ENCODE measurements around the gene GADL1.
A peak's percentile ranks its signal among the peaks of the same experiment; 100 is the strongest.

GADL1 gene

DNA sequence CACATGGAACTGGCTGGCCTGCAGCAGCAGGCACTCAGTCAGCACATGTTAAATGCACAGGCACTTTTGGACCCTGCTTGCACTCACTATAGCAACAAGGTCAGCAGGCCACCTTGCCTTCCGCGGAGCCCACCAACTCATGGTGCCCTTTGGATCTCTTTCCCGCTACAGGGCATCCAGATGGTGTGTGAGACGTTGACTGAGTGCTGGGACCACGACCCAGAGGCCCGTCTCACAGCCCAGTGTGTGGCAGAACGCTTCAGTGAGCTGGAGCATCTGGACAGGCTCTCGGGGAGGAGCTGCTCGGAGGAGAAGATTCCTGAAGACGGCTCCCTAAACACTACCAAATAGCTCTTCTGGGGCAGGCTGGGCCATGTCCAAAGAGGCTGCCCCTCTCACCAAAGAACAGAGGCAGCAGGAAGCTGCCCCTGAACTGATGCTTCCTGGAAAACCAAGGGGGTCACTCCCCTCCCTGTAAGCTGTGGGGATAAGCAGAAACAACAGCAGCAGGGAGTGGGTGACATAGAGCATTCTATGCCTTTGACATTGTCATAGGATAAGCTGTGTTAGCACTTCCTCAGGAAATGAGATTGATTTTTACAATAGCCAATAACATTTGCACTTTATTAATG lies 203.1 kb downstream of the GADL1 start:
- peak; percentile 5 for DNase-seq

DNA sequence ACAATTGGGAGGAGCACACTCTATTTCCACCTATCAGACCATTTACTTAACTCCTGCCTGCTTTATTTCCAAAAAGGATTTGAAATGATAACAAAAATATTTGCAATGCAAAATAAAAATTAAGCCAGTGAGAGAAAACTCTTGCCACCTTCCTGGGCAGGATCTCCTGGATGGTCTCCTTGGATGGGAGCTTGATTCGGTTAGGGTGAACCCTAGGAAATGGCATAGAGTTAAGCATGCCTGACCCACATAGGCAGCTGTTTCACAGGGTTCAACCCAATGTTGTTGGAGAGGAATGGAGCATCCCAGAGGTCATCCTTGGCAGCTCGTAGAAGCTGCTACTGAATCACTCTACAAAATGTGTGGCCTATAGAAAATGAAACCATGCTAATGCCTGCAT lies 204.3 kb downstream of the GADL1 start:
- DNase-seq: no peak

DNA sequence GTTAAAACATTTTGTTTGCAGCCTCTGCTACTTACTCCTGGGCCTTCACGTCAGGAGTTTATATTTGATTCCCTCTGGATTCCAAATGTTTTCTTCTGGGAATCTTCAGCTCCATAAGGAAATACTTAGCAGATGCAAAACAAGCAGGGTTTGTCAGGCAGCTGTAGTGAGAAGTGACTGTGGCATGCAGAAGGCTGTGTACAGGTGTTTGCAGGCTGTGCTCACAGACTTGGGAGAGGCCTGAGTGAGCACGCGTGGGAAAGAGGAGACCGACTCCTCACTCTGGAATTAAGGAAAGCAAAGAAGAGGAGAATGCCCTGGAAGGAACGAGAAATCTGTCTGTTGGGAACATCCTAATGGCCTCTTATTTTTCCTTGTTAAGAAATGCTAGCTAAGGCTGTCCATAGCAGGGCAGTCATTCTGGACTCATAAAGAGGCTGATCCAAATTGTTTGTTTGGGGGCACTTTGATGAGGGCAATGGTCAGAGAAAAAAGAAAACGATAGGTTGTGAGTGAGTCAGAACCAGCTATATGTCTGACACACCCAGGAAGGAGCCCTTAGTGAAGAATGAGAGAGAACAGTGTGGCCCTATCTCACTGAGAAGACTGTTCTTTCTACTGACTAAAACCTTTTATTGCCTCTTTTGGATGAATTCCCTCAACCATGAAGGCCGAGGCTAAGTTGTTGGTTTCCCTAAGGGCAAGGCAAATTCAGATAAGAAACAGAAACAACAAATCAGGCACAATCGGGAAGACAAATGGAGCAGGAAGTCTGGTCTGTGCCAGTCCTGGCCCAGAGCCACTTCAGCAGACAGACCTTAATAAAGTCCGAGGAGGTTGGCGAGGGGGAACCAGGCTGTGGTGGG lies 205.5 kb downstream of the GADL1 start:
- no peak for DNase-seq

DNA sequence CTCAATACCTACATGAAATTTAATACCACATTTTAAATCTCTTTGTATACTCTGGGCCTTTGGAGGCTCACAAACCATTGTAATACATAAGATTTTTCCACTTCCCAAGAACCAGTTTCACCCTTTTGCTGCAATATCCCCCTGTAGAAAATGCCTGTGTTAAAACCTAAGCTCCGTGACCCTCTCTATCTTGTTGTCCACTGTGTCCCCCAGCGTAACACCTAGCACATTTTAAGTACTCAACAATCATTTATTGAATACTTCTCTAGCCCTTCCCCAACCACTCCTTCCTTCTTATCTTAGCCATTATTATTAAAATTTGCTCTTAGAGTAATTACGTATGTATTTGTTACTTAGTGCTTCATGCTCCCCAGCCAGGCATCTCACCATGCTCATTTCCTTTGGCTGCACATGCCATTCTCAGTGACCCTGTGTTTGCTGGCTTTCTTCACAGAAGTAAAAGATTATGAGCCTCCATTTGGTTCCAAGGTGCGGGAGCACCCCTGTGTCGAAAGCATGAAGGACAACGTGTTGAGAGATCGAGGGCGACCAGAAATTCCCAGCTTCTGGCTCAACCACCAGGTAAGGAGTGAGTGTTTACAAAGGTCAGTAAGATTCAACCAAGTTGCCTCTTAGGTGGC lies 206.4 kb downstream of the GADL1 start:
- DNase-seq: no peak

DNA sequence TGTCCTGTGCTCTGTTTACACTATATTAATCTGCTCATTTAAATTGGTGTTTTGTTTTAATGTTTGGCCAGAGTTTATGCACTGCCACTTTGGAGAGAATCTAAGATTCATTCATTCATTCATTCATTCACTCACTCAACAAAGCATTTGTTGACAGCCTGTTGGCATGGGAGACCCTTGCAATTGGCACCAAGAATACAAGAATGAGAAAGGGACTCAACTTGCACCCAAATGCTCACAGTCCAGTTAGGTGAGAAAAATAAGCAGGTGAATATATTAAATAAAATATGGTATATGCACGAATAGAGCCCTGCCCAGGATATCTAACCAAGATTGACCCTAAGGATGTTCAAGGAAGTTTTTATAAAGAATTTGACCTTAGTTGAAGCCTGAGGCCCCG lies 207.7 kb downstream of the GADL1 start:
- no peak for DNase-seq

DNA sequence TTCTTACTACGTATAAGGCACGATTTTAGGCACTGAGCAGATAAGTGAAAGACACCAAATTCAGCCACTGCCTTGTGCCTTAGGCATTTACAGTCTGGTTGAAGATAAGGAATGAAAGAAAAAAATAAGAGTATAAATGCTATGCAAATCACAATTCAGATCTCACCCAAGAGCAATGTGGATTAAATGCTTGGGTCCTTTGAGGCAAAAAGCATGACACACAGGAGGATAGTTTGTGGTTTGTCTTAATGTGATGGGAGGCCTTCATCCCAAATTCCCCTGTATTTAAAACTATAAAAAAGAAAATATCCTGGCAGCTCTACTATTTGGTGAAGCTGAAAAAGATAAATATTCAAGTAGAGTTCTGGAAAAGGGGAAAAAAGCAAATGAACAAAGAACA lies 208.3 kb downstream of the GADL1 start:
- DNase-seq: no peak

DNA sequence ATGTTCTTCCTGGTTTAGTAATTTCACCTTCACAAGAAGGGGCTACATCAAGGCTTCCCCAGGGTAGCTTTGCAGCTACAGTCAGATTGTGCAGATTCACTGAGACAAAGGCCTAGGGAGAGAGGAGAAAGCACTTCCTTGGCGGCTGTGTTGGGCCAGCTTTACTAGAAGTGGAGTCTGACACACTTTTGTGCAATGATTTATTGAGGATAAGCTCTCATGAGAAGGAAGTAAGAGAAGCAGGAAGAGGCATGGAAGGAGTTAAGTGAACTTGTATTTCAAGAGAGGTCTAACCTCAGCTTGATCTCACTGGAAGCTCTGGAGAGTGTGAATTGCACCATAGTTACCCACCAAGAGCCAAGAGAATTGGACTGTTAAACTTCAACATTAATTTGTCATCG lies 209.2 kb downstream of the GADL1 start:
- DNase-seq: no peak

DNA sequence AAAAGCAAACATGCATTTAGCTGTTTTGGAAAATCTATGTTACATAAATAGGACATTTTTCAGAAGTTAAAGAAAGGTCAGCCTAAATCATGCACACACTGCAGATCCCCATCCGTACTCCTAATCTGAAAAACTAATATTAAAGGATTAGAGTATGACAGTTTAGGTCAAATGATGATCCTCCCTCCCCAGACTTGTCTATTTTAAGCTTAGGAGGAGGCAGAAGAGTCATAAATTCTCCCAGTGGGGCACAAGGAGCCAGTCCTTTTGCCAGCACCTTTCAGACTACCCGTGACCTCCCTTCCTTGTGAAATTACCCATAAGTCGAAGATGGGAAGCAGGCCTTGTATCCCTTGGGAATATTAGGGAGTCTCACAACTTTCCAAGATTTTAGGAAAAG lies 210.1 kb downstream of the GADL1 start:
- no peak for DNase-seq

DNA sequence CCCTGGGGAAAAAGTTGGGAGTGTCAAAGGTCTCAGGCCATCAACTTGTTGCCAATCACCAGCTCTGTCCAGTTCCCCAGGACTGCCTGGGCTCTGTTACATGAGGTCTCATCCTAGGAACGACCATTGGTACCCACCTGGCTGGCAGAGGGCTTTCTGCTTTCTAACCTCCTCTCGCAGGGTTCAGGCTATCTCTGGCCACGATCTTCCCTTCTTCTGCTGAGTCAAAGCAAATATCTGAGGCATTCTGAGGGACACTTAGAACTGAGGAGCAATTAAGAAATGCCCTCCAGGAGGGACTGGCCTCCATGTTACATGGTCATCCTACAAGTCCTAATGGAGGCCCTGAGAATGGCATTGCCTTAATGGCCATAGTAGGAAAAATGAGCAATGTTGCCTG lies 210.7 kb downstream of the GADL1 start:
- no peak for DNase-seq

DNA sequence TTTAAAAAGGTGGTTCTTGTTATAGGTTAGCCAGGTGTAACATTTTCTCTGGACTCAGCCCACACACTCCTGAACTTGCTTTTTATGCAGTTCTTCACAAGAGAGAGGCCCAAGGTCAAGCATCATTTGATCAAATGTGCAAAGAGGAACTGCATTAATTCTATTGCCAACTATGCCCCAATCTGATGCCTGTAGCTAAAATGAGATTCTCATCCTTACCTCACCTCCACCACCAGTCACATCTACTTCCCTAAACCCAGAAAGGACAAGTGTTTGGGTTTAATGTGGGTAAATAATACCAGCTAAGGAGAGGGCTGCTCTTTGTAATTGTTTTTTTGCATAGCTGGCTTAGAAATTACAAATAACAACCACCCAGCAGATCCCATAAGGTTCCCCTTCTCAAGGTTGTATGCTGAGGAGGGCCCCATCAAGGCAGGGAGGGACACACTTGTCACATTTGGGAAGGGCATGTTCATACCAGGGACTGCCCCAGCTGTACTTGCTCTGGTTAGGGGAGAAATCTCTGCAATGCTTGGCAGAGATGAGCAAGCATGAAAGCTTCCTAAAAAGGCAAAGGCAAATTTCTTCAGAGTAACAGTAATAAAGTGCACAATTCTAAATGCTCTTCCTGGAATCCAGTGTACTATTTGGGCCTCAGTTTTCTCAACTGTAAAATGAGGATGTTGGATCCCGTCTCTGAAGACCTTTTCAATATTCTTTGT lies 211.9 kb downstream of the GADL1 start:
- no peak for DNase-seq

DNA sequence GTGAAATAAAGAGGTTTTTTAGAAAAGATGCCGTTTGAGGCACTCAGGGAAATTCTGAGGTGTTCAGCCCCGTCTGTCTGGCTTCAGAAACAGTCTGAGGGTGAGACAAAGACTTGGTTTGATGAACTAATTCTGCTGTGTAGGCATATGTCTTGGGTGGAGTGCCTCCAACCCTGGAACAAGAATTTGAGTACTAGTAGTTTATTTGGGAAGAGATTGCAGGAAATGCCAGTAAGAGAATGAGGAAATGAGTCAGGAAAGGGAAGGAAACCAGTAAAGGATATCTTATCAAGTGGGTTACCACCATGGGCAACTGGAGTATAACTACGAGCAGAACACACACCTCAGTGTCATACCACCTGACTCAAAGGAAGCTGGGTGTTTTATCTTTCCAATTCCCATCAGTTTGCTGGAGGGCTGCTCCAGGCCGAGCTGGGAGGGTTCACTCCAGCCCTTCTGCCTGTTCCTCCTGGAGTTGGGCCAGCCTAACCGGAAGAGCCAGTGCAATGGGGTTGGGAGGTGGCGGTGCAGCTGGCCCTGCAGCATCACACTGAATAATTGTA lies 212.7 kb downstream of the GADL1 start:
- no peak for DNase-seq

DNA sequence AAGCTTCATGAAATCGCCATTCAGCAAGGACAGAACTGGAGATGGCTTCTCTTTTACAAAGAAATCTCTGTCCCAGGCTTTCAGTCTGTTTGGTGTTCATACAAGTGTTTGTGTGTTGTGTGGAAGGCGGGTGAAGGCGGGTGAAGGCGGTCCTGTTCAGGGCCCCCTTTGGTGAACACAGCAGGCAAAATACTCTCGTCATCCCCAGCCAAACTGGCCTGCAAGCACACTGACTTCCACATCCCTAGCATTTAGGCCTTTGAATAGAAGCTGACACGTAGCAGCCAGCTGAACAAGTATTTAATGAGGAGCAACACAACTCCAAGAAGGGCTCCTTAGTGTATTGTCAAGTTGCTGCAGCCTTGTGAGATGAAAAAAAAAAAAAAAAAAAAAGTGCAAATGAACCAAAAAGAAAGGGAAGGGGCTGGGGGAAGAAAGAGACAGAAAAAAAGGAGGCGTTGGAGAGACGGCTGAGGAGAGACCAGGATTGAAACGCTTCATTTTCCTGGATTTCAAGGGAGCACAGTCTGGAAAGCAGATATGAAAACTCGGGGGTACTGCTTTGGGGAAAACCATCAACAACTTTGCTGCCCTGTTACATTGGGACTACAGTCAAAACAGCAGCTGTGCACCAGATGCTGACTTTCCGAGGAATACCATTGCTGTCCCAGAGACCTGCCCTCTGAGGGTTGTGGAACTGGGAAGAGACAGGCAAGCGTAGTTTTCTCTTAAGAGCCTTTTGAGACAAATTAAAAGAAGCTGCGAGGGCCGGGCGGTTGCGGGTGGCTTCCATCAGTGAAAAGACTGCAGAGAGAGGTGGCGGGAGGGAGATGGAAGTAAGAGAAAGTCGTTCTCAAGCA lies 213.4 kb downstream of the GADL1 start:
- DNase-seq: no peak

DNA sequence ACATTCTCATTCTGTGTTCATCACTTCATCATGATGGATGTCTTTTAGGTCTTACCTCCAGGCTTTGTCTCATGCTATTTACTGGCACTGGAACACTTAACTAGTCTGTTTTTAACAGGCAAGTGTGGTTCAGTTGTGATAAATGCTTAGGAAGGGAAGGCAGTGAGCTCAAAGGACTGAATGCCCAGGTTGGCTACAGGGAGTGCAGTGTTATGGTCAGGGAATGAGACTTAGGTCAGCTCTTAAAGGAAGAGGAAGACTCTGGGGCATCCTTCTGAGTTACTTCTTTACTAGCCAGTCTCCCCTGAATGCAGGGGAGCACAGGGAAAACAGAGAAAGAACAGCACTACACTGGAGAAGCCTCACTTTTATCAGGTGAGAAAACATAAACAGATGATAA lies 215.4 kb downstream of the GADL1 start:
- DNase-seq: no peak

DNA sequence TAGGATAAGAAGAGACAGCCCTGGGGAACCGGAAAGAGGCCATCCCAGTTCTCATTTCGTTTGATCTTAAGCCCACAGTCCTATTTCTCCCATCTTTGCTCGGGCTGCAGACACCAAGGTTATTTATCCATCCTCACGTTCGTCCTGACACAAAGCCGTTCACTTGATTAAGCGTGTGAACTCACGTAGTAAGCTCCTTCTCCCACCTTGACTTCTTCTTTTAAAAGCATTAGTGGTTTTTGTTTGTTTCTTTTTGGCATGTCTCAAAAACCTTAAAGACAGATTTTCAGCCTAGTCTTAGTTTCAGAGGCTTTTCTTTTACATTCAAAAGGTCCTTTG lies 217.1 kb downstream of the GADL1 start:
- DNase-seq: no peak

DNA sequence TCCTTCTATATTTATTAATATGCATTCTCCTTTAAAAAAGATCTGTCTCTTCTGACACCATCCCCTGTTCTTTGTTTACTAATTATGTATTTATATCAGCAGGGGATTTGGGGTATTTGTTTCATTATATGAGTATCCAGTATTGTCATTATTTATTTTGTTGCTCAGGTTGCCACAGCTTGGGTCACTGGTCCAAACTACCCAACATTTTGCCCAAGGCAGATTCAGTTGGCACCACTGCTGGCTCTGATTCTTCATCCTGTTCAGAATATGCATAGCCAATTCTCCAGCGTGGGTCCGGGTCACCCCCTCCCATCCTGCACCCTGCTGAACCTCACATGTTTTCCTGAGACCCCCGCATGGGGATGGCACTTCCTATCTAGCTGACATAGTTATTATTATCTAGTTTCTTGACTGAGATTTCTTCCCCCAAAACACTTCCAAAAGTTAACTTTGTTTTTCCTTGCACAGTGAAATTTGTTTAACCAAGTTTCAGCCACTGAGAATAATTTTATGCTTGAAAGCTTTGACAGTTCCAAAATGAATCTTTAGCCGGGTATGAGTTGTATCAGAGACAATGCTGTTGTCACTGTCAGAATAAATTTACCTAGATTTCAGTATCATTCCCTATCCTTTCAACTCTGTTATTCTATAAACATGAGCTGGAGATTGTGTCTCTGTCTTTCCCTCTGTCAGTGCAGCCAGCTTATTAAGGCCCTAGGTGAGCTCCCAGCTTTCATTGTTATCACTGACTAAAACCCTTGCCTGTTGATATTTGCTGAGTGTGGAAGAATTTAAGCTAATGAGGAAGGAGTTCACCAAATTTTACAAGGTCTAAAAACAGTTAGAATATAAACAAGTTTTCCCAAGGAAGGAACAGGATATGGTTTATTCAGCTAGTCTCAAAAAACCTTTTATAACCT lies 217.8 kb downstream of the GADL1 start:
- DNase-seq: no peak
